Measurements from ENCODE around the gene ABHD17C.

Gene ABHD17C

GRCh38 chr15:80689716-80690115, 5.4 kb upstream of the ABHD17C start:
- DNase-seq (ENCODE audit: low read depth in 3 of 3): no peak

GRCh38 chr15:80691575-80691974, 3.5 kb upstream of the ABHD17C start:
- no peak for DNase-seq (ENCODE audit: low read depth in 3 of 3)

- no peak for DNase-seq (ENCODE audit: low read depth in 3 of 3)
Observed at GRCh38 chr15:80693682-80694610, 1.2 kb upstream of the ABHD17C start.

DNA sequence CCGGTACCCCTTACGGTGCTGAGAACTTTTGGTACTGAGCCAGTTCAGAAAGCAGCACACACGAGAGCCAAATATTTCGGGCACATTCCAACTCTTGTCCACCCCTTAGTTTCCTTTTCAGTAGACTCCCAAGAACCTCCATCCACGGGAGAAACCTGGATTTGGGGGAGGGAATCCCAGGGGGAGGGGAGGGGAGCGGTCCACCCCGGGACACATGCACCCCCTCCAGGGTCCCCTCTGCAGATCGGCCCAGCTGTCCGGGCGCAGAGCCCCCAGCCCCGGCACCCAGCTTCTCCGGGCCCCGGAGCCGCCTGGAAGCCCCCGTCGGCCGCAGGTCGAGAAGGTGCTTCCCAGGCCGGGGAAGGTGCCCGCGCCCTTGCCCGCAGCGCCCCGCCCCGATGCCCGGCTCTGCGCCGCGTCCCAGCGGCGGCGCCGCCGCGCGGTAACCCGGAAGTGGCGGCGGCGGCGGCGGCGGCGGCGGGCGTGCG, 455 bp upstream of the ABHD17C start:
- DNase-seq (ENCODE audit: low read depth in 3 of 3): peak in 1 of 3 experiments; percentile 24

- peak in 2 of 3 experiments; percentile 5 to 8 for DNase-seq (ENCODE audit: low read depth in 3 of 3)
Observed at GRCh38 chr15:80695911-80696661, 976 bp downstream of the ABHD17C start.

DNA sequence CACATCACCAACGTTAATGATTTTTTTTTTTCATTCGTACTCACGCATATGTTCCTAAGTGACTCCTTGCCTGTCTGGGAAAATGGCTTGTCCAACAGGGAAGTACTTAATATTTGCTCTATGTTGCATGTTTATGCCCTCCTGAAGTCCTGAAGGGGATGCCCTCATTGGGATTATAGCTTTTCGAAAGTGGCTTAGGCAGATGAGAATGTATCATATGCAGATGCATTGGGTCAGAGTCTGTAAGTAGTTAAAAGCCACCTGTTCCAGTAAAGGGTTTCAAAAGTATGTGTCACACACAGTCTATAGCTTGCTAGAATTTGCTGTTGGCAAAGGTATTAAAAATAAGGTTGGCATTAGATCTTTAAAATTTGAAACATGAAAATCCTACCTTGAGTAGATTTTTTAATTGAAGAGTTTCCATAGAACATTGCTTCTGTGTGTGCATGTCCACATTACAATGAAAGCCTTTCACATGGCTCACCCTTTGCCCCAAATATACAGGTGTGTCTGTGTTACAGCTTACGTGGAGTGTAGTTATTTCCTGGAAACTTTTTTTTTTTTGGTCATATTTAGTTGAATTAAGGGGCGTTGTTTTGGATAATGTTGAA, 2.1 kb downstream of the ABHD17C start:
- no peak for DNase-seq (ENCODE audit: low read depth in 3 of 3)

DNA sequence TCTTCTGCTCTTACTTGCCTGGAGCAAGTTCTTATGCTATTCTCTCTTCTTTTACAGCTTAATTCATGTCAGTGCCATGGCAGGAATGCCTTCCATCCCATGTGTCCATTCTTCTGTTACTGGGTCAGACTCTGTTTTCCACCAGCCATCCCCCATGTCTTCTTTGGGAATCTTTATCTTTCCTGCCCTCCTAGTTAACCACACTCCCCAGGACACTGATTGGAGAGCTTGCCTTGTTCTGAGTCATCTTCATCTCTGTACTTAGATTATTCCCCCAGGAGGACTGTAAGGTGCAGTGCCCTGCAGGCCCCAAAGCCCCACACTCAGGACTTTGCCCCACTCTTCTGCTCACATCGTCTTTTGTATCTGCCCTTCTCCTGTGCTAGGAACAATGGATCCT, 3.6 kb downstream of the ABHD17C start:
- DNase-seq (ENCODE audit: low read depth in 3 of 3): no peak

DNA sequence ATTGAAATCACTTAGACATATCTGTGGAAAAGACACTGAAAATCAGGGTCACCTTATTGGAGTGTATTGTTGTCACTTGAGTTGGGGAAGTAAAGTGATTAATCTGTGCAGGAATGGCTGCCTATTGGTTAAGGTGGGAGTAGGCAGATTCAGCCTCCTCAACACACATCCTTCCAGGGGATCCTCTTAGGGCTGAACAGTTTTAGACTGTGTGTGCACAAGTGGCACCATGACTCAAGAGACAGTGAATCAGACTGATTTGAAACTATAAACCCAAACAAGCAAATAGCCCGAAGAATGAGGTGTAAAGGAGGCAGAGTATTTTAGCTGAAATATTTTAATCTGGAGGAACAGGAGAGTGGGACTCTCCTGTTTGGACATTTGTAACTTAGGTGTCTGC, 4.9 kb downstream of the ABHD17C start:
- DNase-seq (ENCODE audit: low read depth in 3 of 3): no peak

DNA sequence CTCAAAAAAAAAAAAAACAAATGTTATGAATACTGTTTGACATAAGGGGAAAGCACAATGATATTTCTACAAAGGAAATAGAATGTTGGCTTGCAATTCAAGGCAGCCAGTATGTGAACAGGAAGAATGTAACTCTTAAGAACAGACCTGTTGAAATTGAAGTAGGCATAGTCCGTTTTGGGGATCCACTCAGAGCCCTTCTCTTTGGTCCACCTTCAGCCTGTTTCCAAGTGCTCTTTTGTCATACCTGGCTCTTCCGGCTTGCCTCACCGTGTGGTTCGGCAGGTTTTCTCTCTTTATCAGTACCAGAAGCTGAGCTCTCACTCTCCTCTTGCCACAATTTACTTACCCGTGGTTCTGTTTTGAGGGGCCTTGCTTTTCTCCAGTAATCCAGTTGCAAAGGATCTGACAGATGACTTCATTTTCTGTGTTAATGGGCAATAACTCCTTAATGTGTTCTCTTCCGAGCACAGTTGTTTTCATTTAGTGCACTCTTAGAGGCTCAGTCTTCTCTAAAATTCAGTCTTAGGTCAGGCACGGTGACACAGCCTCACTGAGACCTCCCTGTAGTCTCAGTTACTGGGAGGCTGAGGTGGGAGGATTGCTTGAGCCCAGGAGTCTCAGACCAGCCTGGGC, 6.7 kb downstream of the ABHD17C start:
- DNase-seq (ENCODE audit: low read depth in 3 of 3): no peak

DNA sequence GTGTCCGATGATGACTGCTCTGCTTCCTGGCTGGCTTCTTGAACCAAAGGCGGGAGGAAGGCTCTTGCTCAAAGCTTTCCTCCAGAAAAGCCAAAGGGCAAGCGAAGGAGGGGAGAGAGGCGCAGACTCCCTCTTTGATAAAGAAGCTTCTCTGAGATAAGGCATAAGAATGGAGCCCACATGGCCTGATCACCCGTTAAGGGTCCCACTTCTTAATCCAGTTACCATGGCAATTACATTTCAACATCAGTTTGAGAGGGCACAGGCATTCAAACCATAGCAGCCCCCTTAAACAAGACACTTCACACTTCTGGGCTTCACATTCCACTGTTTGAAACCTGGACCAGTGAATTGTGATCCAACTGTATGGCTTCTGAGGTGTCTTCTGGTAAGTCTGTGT, 8.0 kb downstream of the ABHD17C start:
- no peak for DNase-seq (ENCODE audit: low read depth in 3 of 3)

GRCh38 chr15:80703965-80704364, 8.9 kb downstream of the ABHD17C start:
- DNase-seq (ENCODE audit: low read depth in 3 of 3): no peak

DNA sequence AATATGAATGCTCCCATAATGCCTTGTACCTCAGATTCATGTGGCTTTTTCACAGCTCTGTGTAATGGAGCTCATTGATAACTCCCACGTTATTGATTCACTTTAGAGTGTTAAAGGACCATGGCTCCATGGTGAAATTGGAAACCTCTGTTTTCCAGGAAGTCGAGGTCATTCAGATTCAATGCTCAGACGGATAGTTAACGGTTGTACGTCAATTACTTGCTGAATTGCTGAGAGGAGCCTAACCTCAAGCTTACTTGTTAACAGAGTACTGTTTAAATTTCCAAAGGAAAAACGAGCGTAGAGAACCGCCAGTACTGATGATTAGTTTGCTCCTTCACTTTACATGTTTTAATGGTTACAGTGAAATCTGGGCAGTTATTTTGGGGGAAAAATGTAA, 11.1 kb downstream of the ABHD17C start:
- no peak for DNase-seq (ENCODE audit: low read depth in 3 of 3)

- no peak for DNase-seq (ENCODE audit: low read depth in 3 of 3)
Observed at GRCh38 chr15:80709542-80709941, 14.4 kb downstream of the ABHD17C start.

DNA sequence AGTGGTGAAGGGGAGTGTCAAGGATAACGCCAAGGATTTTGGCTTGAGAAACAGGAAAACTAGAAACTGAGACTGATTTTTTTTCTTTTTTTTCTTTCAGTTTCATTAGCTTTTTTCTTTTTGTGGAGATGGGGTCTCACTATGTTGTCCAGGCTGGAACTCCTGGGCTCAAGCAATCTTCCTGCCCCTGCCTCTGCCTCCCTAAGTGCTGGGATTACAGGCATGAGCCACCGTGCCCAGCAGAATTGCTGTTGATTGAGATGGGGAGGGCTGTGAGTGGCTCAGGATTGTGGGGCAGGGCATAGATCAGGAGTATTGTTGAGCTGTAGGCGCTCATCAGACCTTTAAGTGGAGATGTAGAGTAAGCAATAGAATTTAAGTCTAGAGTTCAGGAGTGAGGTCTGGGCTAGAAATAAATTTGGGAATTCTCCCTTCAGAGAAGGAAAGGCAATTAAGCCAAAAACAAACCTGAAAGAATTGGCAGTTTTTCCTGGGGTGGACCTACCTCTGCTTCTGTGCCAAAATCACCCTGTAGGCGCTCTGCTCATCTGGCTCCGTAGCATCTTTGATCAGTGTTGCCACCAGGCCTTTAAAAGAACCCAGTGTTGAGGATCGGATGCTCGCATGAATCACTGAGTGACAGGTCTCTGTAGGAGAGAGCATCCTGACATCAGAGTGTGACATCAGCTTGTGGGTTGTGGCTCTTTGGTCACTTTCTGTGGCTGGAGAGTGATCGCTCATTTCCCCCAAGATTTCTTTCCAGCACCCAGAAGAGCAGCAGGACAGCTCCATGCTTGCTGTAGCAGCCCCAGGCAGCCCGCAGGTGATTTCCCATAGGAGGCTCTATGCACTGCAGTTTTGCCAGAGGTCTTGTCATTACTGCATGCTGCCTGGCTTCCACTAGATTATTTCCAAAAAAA, 15.8 kb downstream of the ABHD17C start:
- DNase-seq (ENCODE audit: low read depth in 3 of 3): no peak

DNA sequence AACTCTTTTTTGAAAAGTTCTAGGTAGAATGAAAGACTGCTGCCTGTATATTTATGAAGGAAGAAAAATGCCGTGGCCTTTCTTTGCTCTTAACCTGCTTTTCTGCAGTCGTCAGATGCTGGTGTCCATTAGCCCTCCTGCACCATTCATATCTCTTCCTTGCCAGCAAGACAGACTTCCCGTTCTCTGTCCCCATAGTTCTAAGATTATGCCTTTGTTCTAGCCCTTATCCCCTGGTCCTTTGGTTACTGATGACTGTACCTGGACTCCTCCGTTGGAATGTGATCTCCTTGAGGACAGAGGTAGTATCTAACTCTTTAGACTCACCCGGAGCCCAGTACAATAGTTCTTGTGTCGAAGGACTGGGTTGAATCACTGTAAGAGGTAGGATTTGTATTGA, 16.8 kb downstream of the ABHD17C start:
- no peak for DNase-seq (ENCODE audit: low read depth in 3 of 3)

DNA sequence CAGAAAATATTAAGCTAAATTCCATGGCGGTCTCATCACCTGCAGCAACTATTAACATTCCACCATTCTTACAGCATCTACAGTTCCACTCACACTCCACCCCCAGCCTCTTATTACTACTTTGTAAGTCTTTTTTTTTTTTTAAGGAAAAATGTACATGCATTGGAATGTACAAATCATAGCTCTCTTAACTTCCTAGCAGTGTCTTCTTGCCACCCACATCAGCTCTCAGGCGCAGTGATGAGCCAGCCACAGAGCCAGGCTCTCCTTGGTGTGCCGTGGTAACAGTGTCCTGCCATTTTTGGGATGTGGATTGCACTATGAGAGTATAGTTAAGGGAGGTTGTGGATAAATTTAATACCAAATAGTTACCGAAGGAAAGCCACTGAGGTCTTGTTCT, 17.8 kb downstream of the ABHD17C start:
- no peak for DNase-seq (ENCODE audit: low read depth in 3 of 3)

DNA sequence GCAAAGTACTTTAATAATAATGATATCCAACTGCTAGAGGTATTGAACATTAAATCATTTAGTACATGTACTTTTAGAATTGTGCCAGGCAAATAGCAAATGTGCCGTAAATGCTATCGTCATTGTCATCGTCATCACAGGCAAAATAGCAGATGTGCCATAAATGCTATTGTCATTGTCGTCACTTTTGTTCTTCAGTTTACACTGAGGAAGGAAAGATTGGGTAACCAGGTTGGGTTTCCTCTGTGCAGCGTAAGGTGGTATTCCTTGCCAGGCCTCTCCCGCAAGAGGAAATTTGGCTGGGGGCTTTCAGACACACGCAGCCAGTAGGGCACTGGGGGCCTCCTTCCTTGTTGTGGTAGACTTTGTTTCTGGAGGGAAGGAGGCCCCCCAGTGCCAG, 26.4 kb downstream of the ABHD17C start:
- no peak for DNase-seq (ENCODE audit: low read depth in 3 of 3)

DNA sequence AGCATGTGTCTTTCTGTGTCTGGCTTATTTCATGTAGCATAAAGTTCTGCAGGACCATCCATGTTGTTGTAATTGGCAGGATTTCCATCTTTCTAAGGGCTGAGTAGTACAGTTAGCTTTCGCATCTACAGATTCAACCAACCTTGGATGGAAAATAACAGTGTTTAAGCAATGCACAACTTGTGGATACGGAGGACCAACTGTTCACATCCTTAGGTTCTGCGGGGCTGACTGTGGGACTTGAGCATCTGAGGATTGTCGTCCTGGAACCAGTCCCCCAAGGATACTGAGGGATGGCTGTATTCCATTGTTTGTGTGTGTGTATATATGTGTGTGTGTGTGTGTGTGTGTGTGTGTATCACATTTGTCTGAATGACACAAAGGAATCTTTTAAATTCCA, 27.7 kb downstream of the ABHD17C start:
- no peak for DNase-seq (ENCODE audit: low read depth in 3 of 3)

- DNase-seq (ENCODE audit: low read depth in 3 of 3): no peak
Observed at GRCh38 chr15:80727196-80727595, 32.1 kb downstream of the ABHD17C start.

DNA sequence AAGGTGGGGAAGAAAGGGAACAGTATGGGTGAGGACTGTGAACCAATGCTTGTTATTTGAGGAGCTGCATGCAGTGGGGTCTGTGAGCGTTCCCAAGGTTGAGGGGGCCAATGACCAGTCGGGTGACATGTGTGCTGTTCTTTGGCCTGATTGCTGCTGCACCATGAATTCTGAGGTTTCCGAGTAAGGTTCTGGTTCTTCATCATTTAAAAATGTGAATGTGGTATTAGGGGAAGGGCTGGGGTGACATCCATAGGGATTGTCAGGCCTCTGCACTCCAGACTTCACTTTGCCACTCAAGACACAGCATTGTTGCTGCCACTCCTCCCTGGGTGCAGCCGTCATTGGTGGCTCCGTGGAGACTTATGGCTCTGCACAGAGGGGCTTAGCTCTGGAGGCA, 32.5 kb downstream of the ABHD17C start:
- DNase-seq (ENCODE audit: low read depth in 3 of 3): no peak

GRCh38 chr15:80730387-80730786, 35.3 kb downstream of the ABHD17C start:
- no peak for DNase-seq (ENCODE audit: low read depth in 3 of 3)
